HG02885 (cell line): ENCODE measurements around the gene PRKAR1B.

Source experiments
- ATAC-seq: cut with Tn5 transposase; IDR thresholded peaks from one replicate; pipeline ENCODE4 v1.9.1; 2021; ENCODE audit warnings: mild to moderate bottlenecking; ENCODE audit not compliant: unreplicated experiment, poor library complexity

Gene PRKAR1B

DNA sequence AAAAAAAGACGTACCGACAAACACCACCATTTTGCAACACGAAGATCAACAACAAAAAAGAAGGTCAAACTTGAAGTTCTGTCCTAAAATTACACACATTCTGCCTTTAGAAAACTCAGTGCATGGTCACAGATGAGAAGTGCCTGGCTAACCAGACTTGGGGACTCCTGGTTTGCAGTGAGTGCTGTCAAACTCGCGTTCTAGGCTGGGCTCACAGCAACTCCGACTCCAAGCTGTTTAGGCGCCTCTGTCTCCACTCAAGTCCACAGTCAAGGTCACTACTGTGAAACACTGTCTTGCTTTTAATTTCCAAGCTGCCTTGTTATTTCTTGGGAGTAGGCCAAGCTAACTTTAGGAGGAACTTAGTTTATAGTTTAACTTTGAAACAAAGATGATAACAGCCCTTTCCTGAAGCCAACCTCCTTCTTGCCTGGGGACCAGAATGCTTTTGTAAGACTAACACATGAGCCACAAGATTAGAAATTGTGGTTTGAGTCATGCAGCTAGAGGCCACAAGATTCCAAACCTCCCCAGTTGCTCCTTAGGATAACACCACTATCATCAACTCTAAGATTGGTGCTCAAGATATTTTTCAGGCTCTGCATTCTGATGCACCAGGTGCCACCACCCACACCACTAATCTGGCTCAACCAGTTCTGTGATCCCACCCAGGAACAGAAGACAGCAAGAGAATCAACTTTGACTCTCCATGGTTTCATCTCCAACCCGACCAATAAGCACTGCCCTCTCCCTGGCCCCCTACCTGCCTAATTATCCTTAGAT lies 1.7 kb downstream of the PRKAR1B start:
- ATAC-seq, result no peak

DNA sequence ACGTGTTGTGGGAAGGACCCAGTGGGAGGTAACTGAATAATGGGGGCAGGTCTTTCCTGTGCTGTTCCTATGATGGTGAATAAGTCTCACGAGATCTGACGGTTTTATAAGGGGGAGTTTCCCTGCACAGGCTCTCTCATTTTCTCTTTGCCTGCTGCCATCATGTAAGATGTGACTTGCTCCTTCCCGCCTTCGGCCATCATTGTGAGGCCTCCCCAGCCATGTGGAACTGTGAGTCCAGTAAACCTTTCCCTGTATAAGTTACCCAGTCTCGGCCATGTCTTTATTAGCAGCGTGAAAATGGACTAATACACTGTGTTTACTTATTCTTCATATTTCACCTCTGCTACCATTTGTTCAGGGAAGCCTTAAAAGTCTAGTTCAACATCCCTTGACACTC lies 2.8 kb downstream of the PRKAR1B start:
- ATAC-seq, result no peak

DNA sequence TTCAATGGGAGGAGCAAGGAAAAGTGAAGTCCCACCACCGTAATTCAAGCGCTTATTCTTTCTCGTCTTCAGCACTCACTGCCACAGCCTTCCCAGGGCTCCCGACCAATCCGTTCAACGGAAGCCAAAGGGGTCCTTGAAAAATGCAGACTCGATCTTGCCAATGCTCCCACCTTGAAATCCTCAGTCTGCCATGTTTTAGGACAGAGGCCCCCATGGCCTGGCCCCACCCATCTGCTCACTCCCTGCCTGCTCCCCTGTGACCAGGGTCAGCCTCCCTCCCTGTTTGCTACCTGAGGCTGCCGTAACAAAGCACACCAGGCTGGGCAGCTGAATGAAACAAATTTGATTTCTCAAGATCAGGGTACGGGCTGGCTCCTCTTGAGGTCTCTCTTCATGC lies 3.5 kb downstream of the PRKAR1B start:
- ATAC-seq, result no peak

DNA sequence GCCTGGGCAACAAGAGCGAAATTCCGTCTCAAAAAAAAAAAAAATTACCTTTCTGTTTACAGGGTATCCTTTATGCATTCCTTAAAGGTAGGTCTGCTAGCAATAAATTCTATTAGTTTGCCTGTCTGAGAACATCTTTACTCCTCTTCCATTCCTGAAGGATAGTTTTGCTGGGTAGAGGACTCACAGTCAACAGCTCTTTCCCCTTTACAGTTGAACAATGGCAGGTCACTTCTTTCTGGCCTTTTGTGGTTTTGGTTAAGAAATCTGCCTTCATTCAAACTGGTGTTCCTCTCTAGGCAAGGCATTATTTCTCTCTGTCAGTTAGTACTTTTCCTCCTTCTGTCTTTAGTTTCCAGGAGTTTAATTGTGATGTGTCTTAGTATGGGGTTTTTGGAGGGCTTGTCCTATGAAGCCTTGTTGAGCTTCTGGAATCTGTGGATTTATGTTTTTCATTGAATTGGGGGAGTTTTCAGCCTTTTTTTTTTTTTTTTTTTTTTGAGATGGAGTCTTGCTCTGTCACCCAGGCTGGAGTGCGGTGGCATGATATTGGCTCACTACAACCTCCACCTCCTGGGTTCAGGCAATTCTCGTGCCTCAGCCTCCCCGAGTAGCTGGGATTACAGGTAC lies 5.3 kb downstream of the PRKAR1B start:
- ATAC-seq, result no peak

DNA sequence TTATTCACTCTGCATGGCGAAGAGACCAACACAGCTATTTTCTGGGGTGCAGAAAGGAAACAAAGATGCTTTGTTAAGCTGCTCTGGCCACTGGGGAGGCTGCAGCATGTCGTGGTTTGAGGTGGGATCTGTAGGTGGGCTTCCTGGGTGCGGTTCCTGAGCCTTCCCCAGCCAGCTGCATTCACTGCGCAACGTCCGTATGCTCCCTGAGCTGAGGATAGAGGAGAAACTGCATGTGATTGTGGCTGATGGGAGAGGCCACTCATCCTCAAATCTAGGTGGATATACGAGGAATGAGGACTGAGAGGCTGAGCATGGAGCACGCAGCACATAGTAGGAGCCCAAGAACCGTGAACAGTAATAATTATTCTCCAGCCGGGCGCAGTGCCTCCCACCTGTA lies 10.4 kb downstream of the PRKAR1B start:
- ATAC-seq, result no peak

DNA sequence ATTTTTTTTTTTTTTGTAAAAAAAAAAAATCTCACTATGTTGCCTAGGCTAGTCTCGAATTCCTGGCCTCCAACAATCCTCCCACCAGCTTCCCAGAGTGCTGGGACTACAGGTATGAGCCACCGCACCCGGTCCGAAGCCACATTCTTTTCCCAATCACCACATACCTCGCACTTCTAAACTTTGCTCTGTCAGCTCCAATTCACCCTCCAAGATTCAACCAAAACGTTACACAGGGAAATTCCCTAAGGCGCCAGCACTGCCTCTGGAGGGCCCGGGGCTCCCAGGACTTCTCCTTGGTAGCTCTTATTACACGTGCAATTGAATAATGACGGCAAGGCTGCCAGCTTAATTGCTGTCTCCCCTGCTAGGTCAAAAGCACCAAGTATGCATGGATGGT lies 10.9 kb downstream of the PRKAR1B start:
- no peak for ATAC-seq

- ATAC-seq, result no peak
Observed at GRCh38 chr7:714251-714671, 12.8 kb downstream of the PRKAR1B start.

DNA sequence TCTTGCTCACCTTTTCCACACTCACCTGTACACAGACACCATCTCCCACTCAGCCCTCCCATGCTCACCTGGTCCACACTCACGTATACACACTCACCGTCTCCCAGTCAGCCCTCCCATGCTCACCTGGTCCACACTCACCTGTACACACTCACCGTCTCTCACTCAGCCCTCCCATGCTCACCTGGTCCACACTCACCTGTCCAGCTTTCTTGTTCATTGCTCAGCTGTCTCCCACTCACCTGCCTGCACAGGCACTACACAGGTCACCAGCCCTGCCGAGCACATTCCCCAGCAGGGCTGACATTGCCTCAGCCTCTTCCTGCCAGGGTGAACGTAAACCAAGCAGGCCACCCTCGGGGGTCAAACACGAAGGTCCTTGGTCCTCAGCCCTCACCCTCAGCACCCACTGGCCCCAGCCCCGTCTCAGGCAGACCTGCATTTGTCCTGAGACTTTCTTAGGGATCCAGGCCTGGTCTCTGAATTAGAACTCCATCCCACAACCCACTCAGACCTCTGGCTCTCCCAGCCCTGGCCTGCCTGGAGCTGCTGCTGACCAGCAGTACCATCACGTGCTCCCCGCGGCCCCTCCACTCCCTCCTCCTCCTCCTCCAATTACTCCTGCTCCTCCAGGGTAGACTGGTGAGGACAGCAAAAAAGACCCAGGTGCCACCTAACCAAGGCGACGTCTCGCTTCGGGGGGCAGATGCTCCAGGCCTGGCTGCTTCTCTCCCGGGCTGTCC lies 13.4 kb downstream of the PRKAR1B start:
- ATAC-seq, result no peak

DNA sequence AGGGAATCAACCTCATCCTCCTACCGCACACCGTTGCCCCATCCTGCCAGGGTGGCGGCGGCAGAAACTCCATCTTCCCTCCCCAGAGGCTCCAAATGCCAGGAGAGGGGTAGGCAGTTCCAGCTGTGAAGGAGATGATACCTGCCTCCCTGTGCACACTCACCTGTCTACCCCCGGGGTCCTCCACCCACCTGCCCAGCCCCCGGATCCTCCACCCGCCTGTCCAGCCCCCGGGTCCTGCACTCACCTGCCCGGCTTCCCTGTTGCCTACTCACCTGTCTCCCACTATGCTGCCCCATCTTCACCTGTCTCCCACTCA lies 14.0 kb downstream of the PRKAR1B start:
- ATAC-seq, result no peak

DNA sequence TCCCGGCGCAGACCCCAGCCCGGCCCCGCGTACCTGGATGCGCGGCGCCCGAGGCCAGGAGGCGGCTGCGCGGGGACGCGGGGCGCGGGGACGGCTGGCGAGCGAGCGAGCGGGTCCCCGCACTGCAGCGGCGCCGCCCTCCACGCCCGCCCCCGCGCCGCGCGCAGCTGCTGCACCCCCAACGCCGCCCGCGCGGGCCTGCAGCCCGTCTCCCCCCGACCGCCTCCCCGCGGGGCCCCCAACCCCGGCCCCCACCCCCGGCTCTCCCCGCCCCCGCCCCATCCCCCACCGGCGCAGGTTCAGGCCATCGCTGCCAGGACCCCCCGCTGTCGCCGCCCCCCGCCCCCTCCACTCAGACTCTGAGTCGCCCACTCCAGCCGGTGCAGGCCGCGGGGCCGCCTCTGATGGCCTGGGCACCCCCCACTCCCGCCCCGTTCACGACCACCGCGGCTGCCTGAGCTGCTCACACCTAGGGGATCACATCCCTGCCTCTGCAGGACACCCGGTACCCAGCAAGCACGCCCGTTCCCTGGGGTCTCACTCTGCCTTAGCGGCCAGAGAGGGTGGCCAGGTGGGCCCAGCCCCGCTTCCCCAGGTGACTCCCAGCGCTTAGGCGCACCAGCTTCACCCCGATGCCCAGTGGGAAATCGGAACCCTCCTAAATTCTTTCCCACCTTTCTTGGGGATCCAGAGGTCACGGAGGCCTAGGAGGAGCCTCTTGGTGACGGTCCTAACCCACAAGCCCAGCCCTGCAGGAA lies 14.5 kb downstream of the PRKAR1B start:
- no peak for ATAC-seq

DNA sequence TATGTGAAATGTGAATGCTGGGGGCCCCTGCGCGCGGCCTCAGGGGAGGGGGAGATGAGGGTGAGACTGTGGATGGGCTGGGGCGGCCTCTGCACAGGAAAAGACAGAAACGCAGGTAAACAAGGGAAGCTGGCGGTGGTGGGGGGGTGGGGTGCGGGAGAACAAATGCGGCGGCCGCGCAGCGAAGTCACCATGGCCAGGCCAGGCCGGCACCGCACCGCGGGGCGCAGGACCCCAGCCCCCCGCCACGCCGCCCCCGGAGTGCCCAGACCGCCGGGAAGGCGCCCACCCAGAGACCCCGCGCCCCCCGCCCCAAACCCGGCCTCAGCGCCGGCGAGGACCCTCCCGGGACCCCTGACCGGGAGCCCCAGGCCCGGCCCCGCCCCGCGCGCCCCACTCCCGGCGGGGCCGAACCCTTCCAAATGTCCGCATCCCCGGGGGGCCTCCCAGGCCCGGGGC lies 15.1 kb downstream of the PRKAR1B start:
- ATAC-seq, result no peak

GRCh38 chr7:711093-711921 lies 15.8 kb downstream of the PRKAR1B start:
- ATAC-seq, result no peak

DNA sequence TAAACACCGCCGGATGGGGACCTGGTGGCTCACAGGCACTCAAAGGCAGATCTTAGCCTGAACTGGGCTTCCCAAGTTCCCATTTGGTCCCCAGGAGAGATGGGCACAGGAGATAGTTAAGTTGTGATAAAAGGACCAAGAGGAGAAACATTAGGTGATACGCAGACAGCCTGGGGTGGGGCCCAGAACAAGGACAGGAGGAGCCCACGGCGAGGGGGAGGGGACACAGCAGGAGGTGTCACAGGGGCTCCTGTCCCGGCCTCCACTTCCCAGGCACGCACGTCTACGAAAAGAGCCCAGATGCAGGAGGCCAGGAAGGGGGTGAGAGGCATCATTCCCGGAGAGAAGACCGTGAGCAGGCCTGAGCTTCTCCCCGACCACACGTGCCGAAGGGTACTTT lies 16.9 kb downstream of the PRKAR1B start:
- ATAC-seq, result no peak

DNA sequence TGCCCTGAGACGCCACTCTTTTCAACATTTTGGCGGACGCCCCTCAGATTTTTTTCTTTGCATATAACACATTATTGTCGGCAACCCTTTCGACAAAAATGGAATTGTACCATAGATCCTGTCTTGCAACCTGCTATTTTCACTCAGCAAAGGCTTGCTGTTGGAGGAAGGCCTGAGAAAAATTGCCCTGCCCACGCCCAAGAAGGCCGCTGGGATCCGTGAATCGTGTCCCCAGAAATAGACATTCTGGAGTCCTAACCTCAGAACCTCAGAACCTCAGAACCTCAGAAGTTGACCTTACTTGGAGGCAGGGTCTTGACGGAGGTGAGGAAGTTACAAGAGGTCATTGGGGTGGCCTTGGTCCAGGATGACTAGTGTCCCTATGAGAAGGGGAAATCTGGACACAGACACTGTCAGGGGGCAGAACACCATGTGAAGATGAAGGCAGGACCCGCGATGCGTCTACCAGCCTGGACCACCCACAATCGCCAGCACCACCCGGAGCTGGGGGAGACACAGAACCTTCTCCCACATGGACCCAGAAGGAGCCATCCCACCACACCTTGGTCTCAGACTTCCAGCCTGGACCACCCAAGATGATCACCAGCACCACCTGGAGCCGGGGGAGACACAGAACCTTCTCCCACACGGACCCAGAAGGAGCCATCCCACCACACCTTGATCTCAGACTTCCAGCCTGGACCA lies 19.6 kb downstream of the PRKAR1B start:
- no peak for ATAC-seq

GRCh38 chr7:706721-707120 lies 20.4 kb downstream of the PRKAR1B start:
- no peak for ATAC-seq

GRCh38 chr7:703049-703448 lies 24.0 kb downstream of the PRKAR1B start:
- no peak for ATAC-seq

- no peak for ATAC-seq
Observed at GRCh38 chr7:701086-701671, 25.9 kb downstream of the PRKAR1B start.

DNA sequence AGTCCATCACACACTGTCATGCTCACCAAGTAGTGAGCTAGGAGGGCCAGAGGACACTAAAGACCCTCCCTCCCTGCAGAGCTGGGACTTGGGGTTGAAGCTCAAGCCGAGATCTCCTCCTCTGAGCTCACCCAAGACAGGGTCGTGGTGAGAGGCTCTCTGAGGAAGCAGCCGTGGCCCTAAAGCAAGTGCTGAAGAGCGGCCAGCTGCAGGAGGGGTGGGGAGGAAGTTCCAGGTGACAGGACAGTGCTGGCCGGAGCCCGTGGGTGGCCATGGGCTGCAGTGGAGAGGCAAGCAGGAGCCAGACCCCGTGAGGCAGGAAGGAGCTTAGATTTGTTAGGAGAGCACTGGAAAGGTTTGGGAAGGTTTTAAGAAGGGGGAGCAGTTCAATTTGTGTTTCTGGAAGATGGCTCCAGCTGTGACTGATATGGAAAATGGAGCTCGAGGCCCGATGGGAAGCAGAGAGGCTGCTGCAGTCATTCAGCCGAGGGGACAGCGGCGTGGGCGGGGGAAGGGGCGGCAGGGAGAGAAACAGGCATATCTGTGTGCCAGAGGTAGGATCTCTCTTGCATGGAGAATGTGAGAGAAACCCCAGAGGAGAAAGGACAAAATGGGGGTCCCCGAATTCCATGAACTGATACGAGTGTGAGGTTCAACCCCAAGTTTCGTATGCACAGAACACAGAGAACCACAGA lies 27.5 kb downstream of the PRKAR1B start:
- no peak for ATAC-seq
